Measurements from ENCODE around the gene ETV3. TPM values are rescaled to one million over a fixed set of nuclear protein-coding genes. Genes with fewer than 3 reads are reported as not detected.

ETV3 gene
- total RNA-seq, 4 donors from 2014 or later, result 3.4 to 28.1 (median 18.1) TPM

DNA sequence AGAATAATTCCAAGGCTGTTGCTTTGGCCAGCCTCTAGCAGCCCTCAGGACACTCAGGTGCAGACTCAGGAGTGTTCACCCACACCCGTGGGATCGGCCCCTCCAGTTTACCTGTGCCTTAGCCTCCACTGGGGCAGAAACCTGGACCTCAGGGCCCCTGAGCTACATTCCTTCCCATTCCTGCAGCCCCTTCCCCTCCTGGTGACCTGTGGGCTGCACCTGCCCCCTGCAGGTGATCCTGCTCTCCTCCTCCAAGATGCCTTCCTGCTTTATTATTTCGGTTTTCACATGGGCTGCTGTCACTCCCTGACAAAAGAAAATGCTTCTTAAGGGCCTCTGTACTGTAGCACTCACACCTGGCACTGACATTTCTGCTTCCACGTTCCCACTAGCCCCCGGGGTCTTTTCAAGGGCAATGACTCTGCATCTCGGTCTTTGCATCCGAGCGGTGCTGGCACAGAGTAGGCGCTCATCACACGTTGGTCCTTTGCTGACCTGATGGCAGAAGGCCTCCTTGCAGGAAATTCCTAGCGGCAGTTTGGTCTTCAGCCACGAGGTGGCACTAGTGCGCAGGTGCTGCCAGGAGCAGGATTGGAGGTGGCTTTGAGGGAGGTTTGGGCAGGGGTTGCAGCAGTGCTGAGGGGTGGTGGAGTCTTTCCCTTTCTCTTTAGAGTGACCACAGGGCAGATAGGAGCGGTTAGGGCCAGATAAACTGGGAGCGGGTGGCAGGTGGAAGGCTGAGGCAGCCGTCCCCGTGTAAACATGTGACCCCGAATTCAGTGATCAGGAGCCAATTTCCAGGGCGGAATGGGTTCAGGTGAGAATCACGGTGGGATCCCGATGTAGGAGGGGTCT lies 25.3 kb upstream of the ETV3 start:
- Histone ChIP-seq H3K36me3 (no peaks in the 10 kb centered on the region), H3K27ac (no peak overlapping the region), H3K4me3 (no peak overlapping the region), H3K27me3 (peaks cover 5% of the 10 kb centered on the region), H3K9me3 (no peaks in the 10 kb centered on the region), H3K4me1 (no peaks in the 10 kb centered on the region)
- DNase-seq, result peak; percentile 80
- no peak for TF ChIP-seq POLR2A (IDR thresholded peaks at IDR 0.05)
- TF ChIP-seq, protein P1, sequence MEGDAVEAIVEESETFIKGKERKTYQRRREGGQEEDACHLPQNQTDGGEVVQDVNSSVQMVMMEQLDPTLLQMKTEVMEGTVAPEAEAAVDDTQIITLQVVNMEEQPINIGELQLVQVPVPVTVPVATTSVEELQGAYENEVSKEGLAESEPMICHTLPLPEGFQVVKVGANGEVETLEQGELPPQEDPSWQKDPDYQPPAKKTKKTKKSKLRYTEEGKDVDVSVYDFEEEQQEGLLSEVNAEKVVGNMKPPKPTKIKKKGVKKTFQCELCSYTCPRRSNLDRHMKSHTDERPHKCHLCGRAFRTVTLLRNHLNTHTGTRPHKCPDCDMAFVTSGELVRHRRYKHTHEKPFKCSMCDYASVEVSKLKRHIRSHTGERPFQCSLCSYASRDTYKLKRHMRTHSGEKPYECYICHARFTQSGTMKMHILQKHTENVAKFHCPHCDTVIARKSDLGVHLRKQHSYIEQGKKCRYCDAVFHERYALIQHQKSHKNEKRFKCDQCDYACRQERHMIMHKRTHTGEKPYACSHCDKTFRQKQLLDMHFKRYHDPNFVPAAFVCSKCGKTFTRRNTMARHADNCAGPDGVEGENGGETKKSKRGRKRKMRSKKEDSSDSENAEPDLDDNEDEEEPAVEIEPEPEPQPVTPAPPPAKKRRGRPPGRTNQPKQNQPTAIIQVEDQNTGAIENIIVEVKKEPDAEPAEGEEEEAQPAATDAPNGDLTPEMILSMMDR (IDR thresholded peaks at IDR 0.05), result peak; percentile 65 to 94 (median 92)
- WGBS, 2 donors (ENCODE audit: low coverage in 1 of 2), result 17 to 40% methylated on average over 1 to 21 of the region's 21 CpGs
- in situ Hi-C loops (cut with MboI; ENCODE audit: low pct_ligation_motif_present in 1 of 4, low pct_unique_long_range_greater_than_20kb in 1 of 4, low sequenced_read_pairs in 3 of 4), result loop anchor here in 1 of 4 donors (5.0 to 10.0 kb wide), 2 partner anchors 71 to 321 kb away; no protein-coding TSS in a partner anchor
- intact Hi-C loops (cut with DNase I; ENCODE audit: low total_unique reads), result loop anchor here (10.0 kb wide), 1 partner anchor 331 kb away; no protein-coding TSS in a partner anchor

DNA sequence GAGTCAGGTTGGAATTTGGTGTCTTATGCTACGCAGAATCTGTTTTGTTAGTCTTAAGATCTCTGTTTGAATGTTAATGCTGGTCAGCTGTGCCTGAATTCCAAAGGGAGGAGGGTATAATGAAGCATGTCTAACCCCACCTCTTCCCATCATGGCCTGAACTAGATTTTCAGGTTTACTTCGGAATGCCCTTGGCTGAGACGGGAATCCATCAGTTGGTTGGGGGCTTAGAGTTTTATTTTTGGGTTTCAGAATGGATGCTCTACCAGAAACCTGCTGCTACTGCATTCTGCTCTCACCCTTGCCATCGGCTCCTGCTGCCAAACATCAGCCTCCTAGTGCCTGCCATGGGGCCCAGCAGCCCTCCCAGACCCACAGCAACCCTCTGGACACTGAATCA lies 24.1 kb upstream of the ETV3 start:
- TF ChIP-seq EP300 (IDR thresholded peaks at IDR 0.05; ENCODE audit: low read depth), result no peak
- no peak for TF ChIP-seq POLR2A (IDR thresholded peaks at IDR 0.05)
- TF ChIP-seq POLR2AphosphoS5 (IDR thresholded peaks at IDR 0.05), result no peak
- TF ChIP-seq, protein P1 (IDR thresholded peaks at IDR 0.05), result no peak
- H3K27me3 ChIP-seq, result peaks cover 5% of the 10 kb centered on the region
- WGBS, 2 donors (ENCODE audit: low coverage in 1 of 2), result 86% methylated on average over 4 of the region's 4 CpGs; no CpG with 5 or more reads in 1 of the 2 donors
- intact Hi-C loops (cut with DNase I; ENCODE audit: low total_unique reads) (loop anchor here (10.0 kb wide), 1 partner anchor 332 kb away; no protein-coding TSS in a partner anchor), in situ Hi-C loops (cut with MboI; ENCODE audit: low pct_ligation_motif_present in 1 of 4, low pct_unique_long_range_greater_than_20kb in 1 of 4, low sequenced_read_pairs in 3 of 4) (loop anchor here in 1 of 4 donors (5.0 to 10.0 kb wide), 2 partner anchors 70 to 322 kb away; no protein-coding TSS in a partner anchor)
- H3K27ac ChIP-seq, result no peak overlapping the region
- no peaks in the 10 kb centered on the region for H3K9me3 ChIP-seq
- no peak for DNase-seq
- no peak overlapping the region for H3K4me3 ChIP-seq
- no peaks in the 10 kb centered on the region for H3K4me1 ChIP-seq
- H3K36me3 ChIP-seq, result no peaks in the 10 kb centered on the region

DNA sequence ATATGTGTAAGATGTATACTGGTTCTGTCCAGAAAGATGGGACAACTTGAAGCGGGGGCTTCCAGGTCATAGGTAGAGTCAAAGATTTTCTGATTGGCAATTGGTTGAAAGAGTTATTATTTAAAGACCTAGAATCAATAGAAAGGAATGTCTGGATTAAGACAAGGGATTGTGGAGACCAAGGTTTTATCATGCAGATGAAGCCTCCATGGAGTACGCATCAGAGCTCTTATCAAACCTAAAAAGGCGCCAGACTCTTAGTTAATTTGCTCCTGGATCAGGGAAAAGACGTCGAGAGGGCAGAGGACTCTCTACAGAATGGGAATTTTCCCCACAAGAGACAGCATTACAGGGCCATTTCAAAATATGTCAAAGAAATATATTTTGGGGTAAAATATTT lies 23.7 kb upstream of the ETV3 start:
- H3K36me3 ChIP-seq, result no peaks in the 10 kb centered on the region
- in situ Hi-C loops (cut with MboI; ENCODE audit: low pct_ligation_motif_present in 1 of 4, low pct_unique_long_range_greater_than_20kb in 1 of 4, low sequenced_read_pairs in 3 of 4) (loop anchor here in 1 of 4 donors (5.0 to 10.0 kb wide), 2 partner anchors 70 to 323 kb away; no protein-coding TSS in a partner anchor), intact Hi-C loops (cut with DNase I; ENCODE audit: low total_unique reads) (loop anchor here (10.0 kb wide), 1 partner anchor 333 kb away; no protein-coding TSS in a partner anchor)
- 50 to 77% methylated on average over 1 to 5 of the region's 5 CpGs for WGBS, 2 donors (ENCODE audit: low coverage in 1 of 2)
- no peak for DNase-seq
- no peak overlapping the region for H3K27ac ChIP-seq
- no peaks in the 10 kb centered on the region for H3K4me1 ChIP-seq
- TF ChIP-seq, protein P1 (IDR thresholded peaks at IDR 0.05), result no peak
- TF ChIP-seq POLR2A (IDR thresholded peaks at IDR 0.05) (no peak), EP300 (IDR thresholded peaks at IDR 0.05; ENCODE audit: low read depth) (no peak), POLR2AphosphoS5 (IDR thresholded peaks at IDR 0.05) (no peak)
- no peak overlapping the region for H3K4me3 ChIP-seq
- H3K27me3 ChIP-seq, result peaks cover 5% of the 10 kb centered on the region
- H3K9me3 ChIP-seq, result no peaks in the 10 kb centered on the region

DNA sequence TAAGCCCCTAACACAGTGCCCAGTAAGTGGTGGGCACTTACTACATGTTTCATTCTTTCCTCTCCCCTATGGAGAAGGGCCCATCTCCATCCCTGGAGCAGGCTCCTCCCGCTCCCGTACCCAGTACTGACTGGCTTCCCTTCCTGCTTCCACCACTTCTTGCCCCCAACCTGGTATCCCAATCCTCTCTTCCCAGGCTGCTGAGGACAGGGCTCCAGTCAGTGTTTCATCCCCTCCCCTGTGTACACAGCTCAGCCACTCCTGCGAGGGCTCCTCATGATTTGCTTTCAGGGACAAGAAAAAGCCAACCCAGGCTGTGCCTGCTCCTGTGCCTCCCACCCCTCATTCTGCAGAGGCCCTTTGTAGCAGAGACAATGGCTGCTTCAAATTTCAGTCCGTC lies 20.8 kb upstream of the ETV3 start:
- no peaks in the 10 kb centered on the region for H3K36me3 ChIP-seq
- H3K4me1 ChIP-seq, result peaks cover 9 to 23% (median 21%) of the 10 kb centered on the region in 4 donors
- DNase-seq, result no peak
- TF ChIP-seq POLR2A (IDR thresholded peaks at IDR 0.05), result no peak
- no peak for TF ChIP-seq EP300 (IDR thresholded peaks at IDR 0.05; ENCODE audit: low read depth)
- no peak for TF ChIP-seq POLR2AphosphoS5 (IDR thresholded peaks at IDR 0.05)
- TF ChIP-seq, protein P1 (IDR thresholded peaks at IDR 0.05), result no peak
- no peak overlapping the region for H3K27ac ChIP-seq
- intact Hi-C loops (cut with DNase I; ENCODE audit: low total_unique reads) (no loop called here), in situ Hi-C loops (cut with MboI; ENCODE audit: low pct_ligation_motif_present in 1 of 4, low pct_unique_long_range_greater_than_20kb in 1 of 4, low sequenced_read_pairs in 3 of 4) (loop anchor here in 2 of 4 donors (5.0 to 10.0 kb wide), 2 partner anchors 54 to 67 kb away; no protein-coding TSS in a partner anchor)
- H3K4me3 ChIP-seq, result no peak overlapping the region
- 56 to 60% methylated on average over 1 to 4 of the region's 4 CpGs for WGBS, 2 donors (ENCODE audit: low coverage in 1 of 2)
- peaks cover 4% of the 10 kb centered on the region for H3K27me3 ChIP-seq
- no peaks in the 10 kb centered on the region for H3K9me3 ChIP-seq
